HepG2 (cell line): Measurements from ENCODE around the gene GAN. TPM values are rescaled to one million over a fixed set of nuclear protein-coding genes. Genes with fewer than 3 reads are reported as not detected.

Source experiments
- KAT7 ChIP-seq: IDR thresholded peaks from 2 replicates; pipeline ENCODE4 v1.6.1; 2018; ENCODE audit warnings: borderline replicate concordance, missing compliant biosample characterization
- NR2C2 ChIP-seq: sonication (generic); formaldehyde crosslinking; IDR thresholded peaks from 2 replicates; pipeline ENCODE4 v1.4.0; 2020; ENCODE audit warnings: missing genetic modification reagents, mild to moderate bottlenecking, moderate library complexity, borderline replicate concordance
- SOX13 ChIP-seq, 3 experiments: fragments of 450-650 bp in 1 of 3; sonication (generic) in 1 of 3; formaldehyde crosslinking in 1 of 3; IDR thresholded peaks in 2 of 3; conservative IDR thresholded peaks in 1 of 3; 2 replicates each; pipeline versions ENCODE4 v1.5.0 to v1.6.1; 2016 to 2020; ENCODE audit warnings: antibody characterized with exemption in 1 of 3, mild to moderate bottlenecking in 1 of 3, missing compliant biosample characterization in 1 of 3, missing genetic modification reagents in 1 of 3, moderate library complexity in 1 of 3
- TARDBP ChIP-seq: sonication (generic); formaldehyde crosslinking; IDR thresholded peaks from 2 replicates; pipeline ENCODE4 v1.8.0; 2022; ENCODE audit warnings: mild to moderate bottlenecking, missing genetic modification reagents
- THAP11 ChIP-seq: IDR thresholded peaks from 2 replicates; pipeline ENCODE4 v1.6.1; 2016; ENCODE audit warnings: missing biosample characterization, missing genetic modification reagents
- XRCC5 ChIP-seq: fragments of 200-400 bp; formaldehyde crosslinking; optimal IDR thresholded peaks from 2 replicates; pipeline ENCODE3; 2017; ENCODE audit warnings: mild to moderate bottlenecking, low read length
- ZBTB3 ChIP-seq: sonication (generic); formaldehyde crosslinking; IDR thresholded peaks from 2 replicates; pipeline ENCODE4 v1.4.0; 2020; ENCODE audit warnings: low read depth, mild to moderate bottlenecking, moderate library complexity, missing genetic modification reagents, borderline replicate concordance
- ZNF121 ChIP-seq: sonication (generic); formaldehyde crosslinking; IDR thresholded peaks from 2 replicates; pipeline ENCODE4 v1.5.0; 2020; ENCODE audit warnings: mild to moderate bottlenecking, missing genetic modification reagents
- ZNF468 ChIP-seq: sonication (generic); formaldehyde crosslinking; IDR thresholded peaks from 2 replicates; pipeline ENCODE4 v1.8.0; 2022; ENCODE audit warnings: mild to moderate bottlenecking, moderate library complexity, missing genetic modification reagents
- ZNF562 ChIP-seq: sonication (generic); formaldehyde crosslinking; IDR thresholded peaks from 2 replicates; pipeline ENCODE4 v1.8.0; 2022; ENCODE audit warnings: missing genetic modification reagents, borderline replicate concordance
- ZNF879 ChIP-seq: sonication (generic); formaldehyde crosslinking; IDR thresholded peaks from 2 replicates; pipeline ENCODE4 v1.8.1; 2023; ENCODE audit warnings: missing genetic modification reagents
- ZSCAN21 ChIP-seq: sonication (generic); formaldehyde crosslinking; IDR thresholded peaks from 2 replicates; pipeline ENCODE4 v1.8.0; 2022; ENCODE audit warnings: mild to moderate bottlenecking, missing genetic modification reagents, moderate library complexity, borderline replicate concordance
- polyA plus RNA-seq, 8 experiments: library from polyadenylated mRNA; depleted of rRNA in 3 of 8; stranded (reverse) in 7 of 8; unstranded in 1 of 8; fragments of >200 nt; fragmentation: Illumina TruSeq in 4 of 8; extraction: Trizol in 4 of 8; gene quantifications; 2 replicates each; pipeline versions ENCODE4 v1.2.1 to v1.2.3, GENCODE V29; 2011 to 2016; ENCODE audit warnings: low read depth in 4 of 8, missing spikeins in 1 of 8, mixed read lengths in 1 of 8; ENCODE audit not compliant: insufficient read depth in 1 of 8
- total RNA-seq, 5 experiments: library from RNA; depleted of rRNA; stranded (reverse); fragments of >200 nt; fragmentation: Illumina TruSeq; extraction: Trizol; gene quantifications; 2 replicates each; pipeline ENCODE4 v1.2.3, GENCODE V29; 2016; ENCODE audit warnings: low read depth in 1 of 5
- TF ChIP-seq, protein P1 (sequence below): sonication (generic); formaldehyde crosslinking; IDR thresholded peaks from 2 replicates; pipeline ENCODE4; 2020; ENCODE audit warnings: missing genetic modification reagents, mild to moderate bottlenecking, borderline replicate concordance
- TF ChIP-seq, protein P2 (sequence below): sonication (generic); formaldehyde crosslinking; IDR thresholded peaks from 2 replicates; pipeline ENCODE4 v1.5.0; 2020; ENCODE audit warnings: missing genetic modification reagents, mild to moderate bottlenecking, borderline replicate concordance
- TF ChIP-seq, protein P3 (sequence below): sonication (generic); formaldehyde crosslinking; IDR thresholded peaks from 2 replicates; pipeline ENCODE4 v1.4.0; 2020; ENCODE audit warnings: missing genetic modification reagents
- TF ChIP-seq, protein P4 (sequence below): sonication (generic); formaldehyde crosslinking; IDR thresholded peaks from 2 replicates; pipeline ENCODE4 v1.5.0; 2020; ENCODE audit warnings: mild to moderate bottlenecking, missing genetic modification reagents, borderline replicate concordance
- TF ChIP-seq, protein P5 (sequence below): sonication (generic); formaldehyde crosslinking; IDR thresholded peaks from 2 replicates; pipeline ENCODE4 v1.8.1; 2022; ENCODE audit warnings: mild to moderate bottlenecking, missing genetic modification reagents

Gene GAN
- total and polyA plus RNA-seq, 2 of the 13 experiments (the other 11 are each of a cell fraction or from before 2014, with no cell fraction given) = 4.3 to 11.0 TPM

DNA sequence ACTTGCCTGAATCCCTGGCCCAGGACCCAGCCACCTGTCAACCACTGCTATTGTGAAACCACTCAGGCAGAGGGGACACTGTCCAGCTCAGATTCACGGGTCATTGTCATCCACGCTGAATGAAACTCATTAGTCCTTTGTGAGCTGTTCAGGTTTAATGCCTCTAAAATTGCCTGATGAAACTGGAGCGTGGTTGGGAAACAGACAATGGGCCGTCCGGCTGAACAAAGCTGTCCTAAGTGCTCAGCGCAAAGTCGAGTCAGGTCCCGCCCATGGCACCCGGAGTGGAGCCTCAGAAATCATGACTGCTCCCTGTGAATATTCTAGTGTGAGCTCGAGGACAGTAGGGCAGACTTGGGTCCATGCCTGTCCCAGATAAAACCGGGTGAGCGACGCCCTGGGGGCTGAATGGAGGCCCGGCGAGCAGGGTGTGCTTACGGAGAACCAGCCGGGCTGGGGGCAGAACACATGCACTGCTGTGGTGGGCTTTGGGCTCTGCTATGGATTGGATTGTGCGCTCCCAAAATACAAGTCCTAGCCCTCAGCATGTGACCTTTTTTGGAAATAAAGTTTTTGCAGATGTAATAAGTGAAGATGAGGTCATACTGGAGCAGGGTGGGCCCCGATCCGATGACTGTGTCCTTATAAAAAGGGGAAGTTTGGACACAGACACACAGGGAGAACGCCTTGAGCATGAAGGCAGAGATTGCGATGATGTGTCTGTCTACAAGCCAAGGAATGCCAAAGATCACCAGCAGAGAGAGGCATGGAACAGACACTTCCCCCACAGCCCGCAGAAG lies 117.0 kb downstream of the GAN start (continued):
- TF ChIP-seq, protein P1, sequence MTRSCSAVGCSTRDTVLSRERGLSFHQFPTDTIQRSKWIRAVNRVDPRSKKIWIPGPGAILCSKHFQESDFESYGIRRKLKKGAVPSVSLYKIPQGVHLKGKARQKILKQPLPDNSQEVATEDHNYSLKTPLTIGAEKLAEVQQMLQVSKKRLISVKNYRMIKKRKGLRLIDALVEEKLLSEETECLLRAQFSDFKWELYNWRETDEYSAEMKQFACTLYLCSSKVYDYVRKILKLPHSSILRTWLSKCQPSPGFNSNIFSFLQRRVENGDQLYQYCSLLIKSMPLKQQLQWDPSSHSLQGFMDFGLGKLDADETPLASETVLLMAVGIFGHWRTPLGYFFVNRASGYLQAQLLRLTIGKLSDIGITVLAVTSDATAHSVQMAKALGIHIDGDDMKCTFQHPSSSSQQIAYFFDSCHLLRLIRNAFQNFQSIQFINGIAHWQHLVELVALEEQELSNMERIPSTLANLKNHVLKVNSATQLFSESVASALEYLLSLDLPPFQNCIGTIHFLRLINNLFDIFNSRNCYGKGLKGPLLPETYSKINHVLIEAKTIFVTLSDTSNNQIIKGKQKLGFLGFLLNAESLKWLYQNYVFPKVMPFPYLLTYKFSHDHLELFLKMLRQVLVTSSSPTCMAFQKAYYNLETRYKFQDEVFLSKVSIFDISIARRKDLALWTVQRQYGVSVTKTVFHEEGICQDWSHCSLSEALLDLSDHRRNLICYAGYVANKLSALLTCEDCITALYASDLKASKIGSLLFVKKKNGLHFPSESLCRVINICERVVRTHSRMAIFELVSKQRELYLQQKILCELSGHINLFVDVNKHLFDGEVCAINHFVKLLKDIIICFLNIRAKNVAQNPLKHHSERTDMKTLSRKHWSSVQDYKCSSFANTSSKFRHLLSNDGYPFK = no peak
- no peak for TF ChIP-seq ZNF562 (CRISPR knock-in tag)
- TF ChIP-seq ZNF468 (CRISPR knock-in tag) = no peak
- TF ChIP-seq ZNF879 (CRISPR knock-in tag) = no peak
- peak; percentile 55; the same call in 1 of the 2 replicates for TF ChIP-seq SOX13 (IDR thresholded peaks at IDR 0.05)
- TF ChIP-seq SOX13 (CRISPR knock-in tag; conservative IDR thresholded peaks at IDR 0.05 in 1 of 2, IDR thresholded peaks at IDR 0.05 in 1 of 2) = peak in 1 of 2 experiments; percentile 77; a peak in 2 of 4 replicates
- TF ChIP-seq, protein P2, sequence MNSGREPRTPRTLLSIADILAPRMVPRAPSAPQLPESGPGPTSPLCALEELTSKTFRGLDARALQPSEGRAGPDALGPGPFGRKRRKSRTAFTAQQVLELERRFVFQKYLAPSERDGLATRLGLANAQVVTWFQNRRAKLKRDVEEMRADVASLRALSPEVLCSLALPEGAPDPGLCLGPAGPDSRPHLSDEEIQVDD = no peak
- peak; percentile 17 for TF ChIP-seq XRCC5
- TF ChIP-seq, protein P3, sequence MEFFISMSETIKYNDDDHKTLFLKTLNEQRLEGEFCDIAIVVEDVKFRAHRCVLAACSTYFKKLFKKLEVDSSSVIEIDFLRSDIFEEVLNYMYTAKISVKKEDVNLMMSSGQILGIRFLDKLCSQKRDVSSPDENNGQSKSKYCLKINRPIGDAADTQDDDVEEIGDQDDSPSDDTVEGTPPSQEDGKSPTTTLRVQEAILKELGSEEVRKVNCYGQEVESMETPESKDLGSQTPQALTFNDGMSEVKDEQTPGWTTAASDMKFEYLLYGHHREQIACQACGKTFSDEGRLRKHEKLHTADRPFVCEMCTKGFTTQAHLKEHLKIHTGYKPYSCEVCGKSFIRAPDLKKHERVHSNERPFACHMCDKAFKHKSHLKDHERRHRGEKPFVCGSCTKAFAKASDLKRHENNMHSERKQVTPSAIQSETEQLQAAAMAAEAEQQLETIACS (CRISPR knock-in tag) = peak; percentile 46; the same call in 1 of the 2 replicates
- TF ChIP-seq, protein P4, sequence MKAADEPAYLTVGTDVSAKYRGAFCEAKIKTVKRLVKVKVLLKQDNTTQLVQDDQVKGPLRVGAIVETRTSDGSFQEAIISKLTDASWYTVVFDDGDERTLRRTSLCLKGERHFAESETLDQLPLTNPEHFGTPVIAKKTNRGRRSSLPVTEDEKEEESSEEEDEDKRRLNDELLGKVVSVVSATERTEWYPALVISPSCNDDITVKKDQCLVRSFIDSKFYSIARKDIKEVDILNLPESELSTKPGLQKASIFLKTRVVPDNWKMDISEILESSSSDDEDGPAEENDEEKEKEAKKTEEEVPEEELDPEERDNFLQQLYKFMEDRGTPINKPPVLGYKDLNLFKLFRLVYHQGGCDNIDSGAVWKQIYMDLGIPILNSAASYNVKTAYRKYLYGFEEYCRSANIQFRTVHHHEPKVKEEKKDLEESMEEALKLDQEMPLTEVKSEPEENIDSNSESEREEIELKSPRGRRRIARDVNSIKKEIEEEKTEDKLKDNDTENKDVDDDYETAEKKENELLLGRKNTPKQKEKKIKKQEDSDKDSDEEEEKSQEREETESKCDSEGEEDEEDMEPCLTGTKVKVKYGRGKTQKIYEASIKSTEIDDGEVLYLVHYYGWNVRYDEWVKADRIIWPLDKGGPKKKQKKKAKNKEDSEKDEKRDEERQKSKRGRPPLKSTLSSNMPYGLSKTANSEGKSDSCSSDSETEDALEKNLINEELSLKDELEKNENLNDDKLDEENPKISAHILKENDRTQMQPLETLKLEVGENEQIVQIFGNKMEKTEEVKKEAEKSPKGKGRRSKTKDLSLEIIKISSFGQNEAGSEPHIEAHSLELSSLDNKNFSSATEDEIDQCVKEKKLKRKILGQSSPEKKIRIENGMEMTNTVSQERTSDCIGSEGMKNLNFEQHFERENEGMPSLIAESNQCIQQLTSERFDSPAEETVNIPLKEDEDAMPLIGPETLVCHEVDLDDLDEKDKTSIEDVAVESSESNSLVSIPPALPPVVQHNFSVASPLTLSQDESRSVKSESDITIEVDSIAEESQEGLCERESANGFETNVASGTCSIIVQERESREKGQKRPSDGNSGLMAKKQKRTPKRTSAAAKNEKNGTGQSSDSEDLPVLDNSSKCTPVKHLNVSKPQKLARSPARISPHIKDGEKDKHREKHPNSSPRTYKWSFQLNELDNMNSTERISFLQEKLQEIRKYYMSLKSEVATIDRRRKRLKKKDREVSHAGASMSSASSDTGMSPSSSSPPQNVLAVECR = peak; percentile 36; the same call in 1 of the 2 replicates
- TF ChIP-seq, protein P5, sequence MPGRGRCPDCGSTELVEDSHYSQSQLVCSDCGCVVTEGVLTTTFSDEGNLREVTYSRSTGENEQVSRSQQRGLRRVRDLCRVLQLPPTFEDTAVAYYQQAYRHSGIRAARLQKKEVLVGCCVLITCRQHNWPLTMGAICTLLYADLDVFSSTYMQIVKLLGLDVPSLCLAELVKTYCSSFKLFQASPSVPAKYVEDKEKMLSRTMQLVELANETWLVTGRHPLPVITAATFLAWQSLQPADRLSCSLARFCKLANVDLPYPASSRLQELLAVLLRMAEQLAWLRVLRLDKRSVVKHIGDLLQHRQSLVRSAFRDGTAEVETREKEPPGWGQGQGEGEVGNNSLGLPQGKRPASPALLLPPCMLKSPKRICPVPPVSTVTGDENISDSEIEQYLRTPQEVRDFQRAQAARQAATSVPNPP (CRISPR knock-in tag) = 0 out of 2 replicates have a peak, but pooled peaks have one; percentile 15
- TF ChIP-seq TARDBP (CRISPR knock-in tag) = 0 out of 2 replicates have a peak, but pooled peaks have one; percentile 42
- 0 out of 2 replicates have a peak, but pooled peaks have one; percentile 35 for TF ChIP-seq ZSCAN21 (CRISPR knock-in tag)
- TF ChIP-seq NR2C2 = no peak; the same call in 1 of the 2 replicates
- TF ChIP-seq THAP11 (CRISPR knock-in tag) = no peak; the same call in 1 of the 2 replicates
- TF ChIP-seq ZBTB3 = no peak
- TF ChIP-seq KAT7 (CRISPR knock-in tag) = 0 out of 2 replicates have a peak, but pooled peaks have one; percentile 60
- no peak for TF ChIP-seq ZNF121 (CRISPR knock-in tag)
